ENCODE measurements around the gene PLSCR5. TPM values are rescaled to one million over a fixed set of nuclear protein-coding genes. Genes with fewer than 3 reads are reported as not detected.

The PLSCR5 gene
- total and polyA plus RNA-seq, 2 donors (not counting 3 experiments of a cell fraction or from before 2014, with no cell fraction given): not detected

DNA sequence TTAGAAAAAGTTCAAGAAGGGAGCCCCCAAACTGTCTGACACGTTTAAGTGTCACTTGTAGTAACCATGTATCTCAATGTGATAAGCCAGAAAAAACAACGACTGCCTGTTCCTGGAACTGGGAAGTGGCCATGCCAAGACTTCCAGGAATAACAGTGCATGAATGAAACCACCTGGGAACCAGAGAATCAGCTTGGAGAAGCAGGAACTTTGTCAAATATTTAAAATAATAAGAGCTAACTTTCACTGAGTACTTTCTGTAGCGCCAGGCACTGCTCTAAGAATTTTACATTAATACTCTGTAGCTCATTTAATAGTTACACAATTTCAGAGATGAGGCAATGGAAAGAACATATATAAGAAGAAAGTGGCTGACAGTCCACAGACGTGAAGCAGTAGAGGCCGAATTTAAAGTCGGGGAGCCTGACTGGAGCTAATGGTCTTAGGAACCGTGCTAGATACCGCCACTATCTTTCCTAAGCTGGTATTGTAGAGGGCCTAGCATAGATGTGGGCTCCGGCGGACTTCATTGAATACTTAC, 61.6 kb downstream of the PLSCR5 start:
- TF ChIP-seq POLR2A (IDR thresholded peaks at IDR 0.05; ENCODE audit: low read depth, low read length): no peak
- TF ChIP-seq, protein P1, sequence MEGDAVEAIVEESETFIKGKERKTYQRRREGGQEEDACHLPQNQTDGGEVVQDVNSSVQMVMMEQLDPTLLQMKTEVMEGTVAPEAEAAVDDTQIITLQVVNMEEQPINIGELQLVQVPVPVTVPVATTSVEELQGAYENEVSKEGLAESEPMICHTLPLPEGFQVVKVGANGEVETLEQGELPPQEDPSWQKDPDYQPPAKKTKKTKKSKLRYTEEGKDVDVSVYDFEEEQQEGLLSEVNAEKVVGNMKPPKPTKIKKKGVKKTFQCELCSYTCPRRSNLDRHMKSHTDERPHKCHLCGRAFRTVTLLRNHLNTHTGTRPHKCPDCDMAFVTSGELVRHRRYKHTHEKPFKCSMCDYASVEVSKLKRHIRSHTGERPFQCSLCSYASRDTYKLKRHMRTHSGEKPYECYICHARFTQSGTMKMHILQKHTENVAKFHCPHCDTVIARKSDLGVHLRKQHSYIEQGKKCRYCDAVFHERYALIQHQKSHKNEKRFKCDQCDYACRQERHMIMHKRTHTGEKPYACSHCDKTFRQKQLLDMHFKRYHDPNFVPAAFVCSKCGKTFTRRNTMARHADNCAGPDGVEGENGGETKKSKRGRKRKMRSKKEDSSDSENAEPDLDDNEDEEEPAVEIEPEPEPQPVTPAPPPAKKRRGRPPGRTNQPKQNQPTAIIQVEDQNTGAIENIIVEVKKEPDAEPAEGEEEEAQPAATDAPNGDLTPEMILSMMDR (IDR thresholded peaks at IDR 0.05; ENCODE audit: extremely low read depth in 1 of 2, insufficient read depth in 1 of 2, low read depth in 1 of 2, low read length in 2 of 2): no peak
- TF ChIP-seq JUN (IDR thresholded peaks at IDR 0.05; ENCODE audit: borderline replicate concordance, insufficient read depth, insufficient read length, low read depth): no peak
- no peak for TF ChIP-seq FOS (IDR thresholded peaks at IDR 0.05; ENCODE audit: borderline replicate concordance, insufficient read depth, low read length)
- TF ChIP-seq GATA2 (IDR thresholded peaks at IDR 0.05; ENCODE audit: insufficient read depth, insufficient read length, low read depth, low read length): no peak
- no peak for TF ChIP-seq MYC (IDR thresholded peaks at IDR 0.05; ENCODE audit: low read depth, low read length)
- TF ChIP-seq, protein P2, sequence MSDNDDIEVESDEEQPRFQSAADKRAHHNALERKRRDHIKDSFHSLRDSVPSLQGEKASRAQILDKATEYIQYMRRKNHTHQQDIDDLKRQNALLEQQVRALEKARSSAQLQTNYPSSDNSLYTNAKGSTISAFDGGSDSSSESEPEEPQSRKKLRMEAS (IDR thresholded peaks at IDR 0.05; ENCODE audit: insufficient read depth, insufficient read length): no peak
- no peak for TF ChIP-seq POLR2AphosphoS5 (IDR thresholded peaks at IDR 0.05; ENCODE audit: insufficient read depth, low read depth, low read length)
- peak; percentile 50 for DNase-seq (ENCODE audit: low read depth, low spot score)
- no peaks in the 10 kb centered on the region for H3K36me3 ChIP-seq (ENCODE audit: control insufficient read depth in 2 of 2, extremely low read depth in 1 of 2, insufficient read depth in 2 of 2, low read length in 2 of 2)
- peaks cover 40% of the 10 kb centered on the region for H3K79me2 ChIP-seq (ENCODE audit: control insufficient read depth, insufficient read depth, low read length)
- H3K9me1 ChIP-seq (replicated peaks; ENCODE audit: control insufficient read depth, extremely low read depth, insufficient read depth, low read length): no peaks in the 10 kb centered on the region
- no peaks in the 10 kb centered on the region for H4K20me1 ChIP-seq (replicated peaks; ENCODE audit: control insufficient read depth, extremely low read depth, insufficient read depth, low read length)
- H2AFZ ChIP-seq (ENCODE audit: low read depth, low read length): peak overlapping the region; percentile 85
- FAIRE-seq: no peak
- H3K4me3 ChIP-seq (replicated peaks in 1 of 3; ENCODE audit: insufficient read depth in 1 of 3, low read depth in 1 of 3, low read length in 3 of 3): peak overlapping the region; percentile 66 to 78 (median 66)
- peak overlapping the region; percentile 87 for H3K9ac ChIP-seq (replicated peaks; ENCODE audit: extremely low read depth, insufficient read depth, low read length)
- CTCF ChIA-PET: interaction anchor here (0.6 to 2.5 kb wide), 8 partner anchors 11 to 217 kb away, joined by 3 to 11 read pairs (median 3); no protein-coding TSS in a partner anchor
- peak overlapping the region; percentile 97 for H3K4me2 ChIP-seq (ENCODE audit: insufficient read depth, low read length)
- H3K4me1 ChIP-seq (ENCODE audit: control insufficient read depth, extremely low read depth, insufficient read depth, low read length): peaks cover 9% of the 10 kb centered on the region
- POLR2A ChIA-PET: interaction anchor here (0.6 kb wide), 1 partner anchor 93 kb away, joined by 6 read pairs; no protein-coding TSS in a partner anchor
- peak overlapping the region; percentile 78 for H3K27ac ChIP-seq (ENCODE audit: insufficient read depth, low read depth, low read length)
- no peaks in the 10 kb centered on the region for H3K9me3 ChIP-seq (replicated peaks; ENCODE audit: control insufficient read depth, insufficient read depth, low read length)
- no peaks in the 10 kb centered on the region for H3K27me3 ChIP-seq (ENCODE audit: control insufficient read depth in 2 of 2, insufficient read depth in 2 of 2, low read length in 2 of 2)
- dilution Hi-C loops (cut with MboI; ENCODE audit: extremely low pct_ligation_motif_present, low sequenced_read_pairs) (no loop called here), intact Hi-C loops (cut with micrococcal nuclease) (loop anchor here (1.0 to 5.0 kb wide), 7 partner anchors 33 to 293 kb away; partner anchors contain the start of genes PLSCR2 and PLSCR4)
- TSS peak; percentile 46 for BruUV-seq (replicated peaks)

All from endothelial cell of umbilical vein (primary cell).